Colonic mucosa (tissue), 4 donors: ENCODE data around the gene COL1A2. TPM values are rescaled to one million over a fixed set of nuclear protein-coding genes. Genes with fewer than 3 reads are reported as not detected.

ENCODE experiments used
- DNase-seq: peaks from one replicate; pipeline ENCODE4 v3.0.0-alpha.2; 2020
- H3K27ac ChIP-seq: fragments of 200-600 bp; one replicate; pipeline ENCODE4 v1.8.0; 2021
- H3K27me3 ChIP-seq: fragments of 200-600 bp; one replicate; pipeline ENCODE4 v1.8.0; 2021
- H3K36me3 ChIP-seq: fragments of 200-600 bp; one replicate; pipeline ENCODE4 v1.8.0; 2021
- H3K4me1 ChIP-seq: fragments of 200-600 bp; one replicate; pipeline ENCODE4 v1.8.0; 2021; ENCODE audit warnings: mild to moderate bottlenecking
- H3K4me3 ChIP-seq: fragments of 200-600 bp; one replicate; pipeline ENCODE4 v1.8.0; 2021
- H3K9ac ChIP-seq, 2 donors: one replicate each; pipeline ENCODE4 v1.7.0; 2013; ENCODE audit warnings: control low read depth in 2 of 2, low read depth in 2 of 2, low read length in 2 of 2
- H3K9me3 ChIP-seq: fragments of 200-600 bp; one replicate; pipeline ENCODE4 v1.8.0; 2021
- intact Hi-C: fragments of 100-400 bp; cut with DNase I; formaldehyde crosslinking; loops from one replicate; pipeline ENCODE4 v1.14.1; 2022
- total RNA-seq, 2 donors: library from RNA; stranded (reverse); fragmentation: NEBNext Ultra II Directional in 1 of 2; extraction: Animal tissue kit (Norgen Biotek cat#: 25700) in 1 of 2; gene quantifications; one replicate each; pipeline ENCODE4 v1.2.1, GENCODE V29; 2021
- TF ChIP-seq, protein P1 (sequence below): fragments of 200-600 bp; IDR thresholded peaks from one replicate; pipeline ENCODE4 v1.8.0; 2022; ENCODE audit warnings: antibody characterized with exemption, mild to moderate bottlenecking
- donor health status: healthy.
- donor health status: DM: no; HTN: no; CAD: no.
- donor health status: DM: no; HTN: no; CAD: no.

Gene COL1A2
- total RNA-seq, 2 donors from 2014 or later: 55.6 to 131 TPM

DNA sequence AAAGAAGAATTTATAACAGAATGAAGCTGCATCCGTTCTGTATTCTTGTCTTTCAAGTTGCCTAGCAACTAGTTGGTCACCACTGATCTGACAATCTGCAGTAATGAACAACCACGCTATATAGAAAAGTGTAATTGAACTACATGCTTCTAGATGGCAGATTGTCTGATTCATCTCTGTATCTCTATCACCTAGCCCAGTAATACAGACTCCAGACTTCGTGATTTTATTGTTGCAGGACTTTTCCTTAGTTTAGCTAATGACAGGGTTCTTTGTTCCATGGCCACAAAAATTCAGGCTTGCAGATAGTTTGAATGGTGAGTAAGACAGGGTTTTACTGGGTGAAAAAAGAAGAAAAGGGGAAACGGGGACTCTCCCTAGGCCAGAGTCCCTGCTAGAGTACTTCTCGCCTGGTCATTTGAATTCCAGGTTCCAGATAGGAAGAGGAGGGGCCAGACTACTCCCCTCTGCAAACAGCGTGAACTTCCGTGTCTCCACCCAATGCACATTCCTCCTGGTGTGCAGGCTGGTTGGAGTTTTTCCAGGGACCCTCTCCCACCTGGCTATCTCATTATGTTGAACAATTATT is 45.9 kb downstream of the COL1A2 start:
- no peaks in the 10 kb centered on the region for H3K27me3 ChIP-seq
- no peaks in the 10 kb centered on the region for H3K9me3 ChIP-seq
- TF ChIP-seq, protein P1, sequence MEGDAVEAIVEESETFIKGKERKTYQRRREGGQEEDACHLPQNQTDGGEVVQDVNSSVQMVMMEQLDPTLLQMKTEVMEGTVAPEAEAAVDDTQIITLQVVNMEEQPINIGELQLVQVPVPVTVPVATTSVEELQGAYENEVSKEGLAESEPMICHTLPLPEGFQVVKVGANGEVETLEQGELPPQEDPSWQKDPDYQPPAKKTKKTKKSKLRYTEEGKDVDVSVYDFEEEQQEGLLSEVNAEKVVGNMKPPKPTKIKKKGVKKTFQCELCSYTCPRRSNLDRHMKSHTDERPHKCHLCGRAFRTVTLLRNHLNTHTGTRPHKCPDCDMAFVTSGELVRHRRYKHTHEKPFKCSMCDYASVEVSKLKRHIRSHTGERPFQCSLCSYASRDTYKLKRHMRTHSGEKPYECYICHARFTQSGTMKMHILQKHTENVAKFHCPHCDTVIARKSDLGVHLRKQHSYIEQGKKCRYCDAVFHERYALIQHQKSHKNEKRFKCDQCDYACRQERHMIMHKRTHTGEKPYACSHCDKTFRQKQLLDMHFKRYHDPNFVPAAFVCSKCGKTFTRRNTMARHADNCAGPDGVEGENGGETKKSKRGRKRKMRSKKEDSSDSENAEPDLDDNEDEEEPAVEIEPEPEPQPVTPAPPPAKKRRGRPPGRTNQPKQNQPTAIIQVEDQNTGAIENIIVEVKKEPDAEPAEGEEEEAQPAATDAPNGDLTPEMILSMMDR: no peak
- H3K4me1 ChIP-seq: no peaks in the 10 kb centered on the region
- DNase-seq: peak; percentile 57
- H3K4me3 ChIP-seq: no peak overlapping the region
- H3K27ac ChIP-seq: no peak overlapping the region
- H3K36me3 ChIP-seq: no peaks in the 10 kb centered on the region
- H3K9ac ChIP-seq: no peak overlapping the region
- intact Hi-C loops: loop anchor here (10.0 kb wide), 2 partner anchors 84 to 804 kb away; no protein-coding TSS in a partner anchor

DNA sequence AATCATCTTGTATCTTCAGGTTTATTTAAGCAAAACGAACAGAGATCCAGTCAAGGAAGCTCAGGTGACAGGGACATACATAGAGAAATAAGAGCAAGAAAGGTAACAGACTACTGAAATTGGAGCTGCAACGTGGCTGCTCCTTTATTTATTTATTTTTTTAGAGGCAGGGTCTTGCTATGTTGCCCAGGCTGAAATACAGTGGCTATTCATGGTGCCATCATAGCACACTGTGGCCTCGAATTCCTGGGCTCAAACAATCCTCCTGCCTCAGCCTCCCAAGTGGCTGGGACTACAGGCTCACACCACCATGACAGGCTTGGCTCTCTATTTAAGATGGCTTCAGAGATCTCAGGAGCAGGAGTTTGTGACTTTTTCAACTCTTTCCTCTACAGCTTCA is 46.4 kb downstream of the COL1A2 start:
- no peaks in the 10 kb centered on the region for H3K4me1 ChIP-seq
- no peaks in the 10 kb centered on the region for H3K36me3 ChIP-seq
- H3K4me3 ChIP-seq: no peak overlapping the region
- H3K27me3 ChIP-seq: no peaks in the 10 kb centered on the region
- DNase-seq: no peak
- H3K9me3 ChIP-seq: no peaks in the 10 kb centered on the region
- intact Hi-C loops: loop anchor here (10.0 kb wide), 2 partner anchors 84 to 804 kb away; no protein-coding TSS in a partner anchor
- no peak overlapping the region for H3K27ac ChIP-seq
- TF ChIP-seq, protein P1: no peak
- no peak overlapping the region for H3K9ac ChIP-seq

DNA sequence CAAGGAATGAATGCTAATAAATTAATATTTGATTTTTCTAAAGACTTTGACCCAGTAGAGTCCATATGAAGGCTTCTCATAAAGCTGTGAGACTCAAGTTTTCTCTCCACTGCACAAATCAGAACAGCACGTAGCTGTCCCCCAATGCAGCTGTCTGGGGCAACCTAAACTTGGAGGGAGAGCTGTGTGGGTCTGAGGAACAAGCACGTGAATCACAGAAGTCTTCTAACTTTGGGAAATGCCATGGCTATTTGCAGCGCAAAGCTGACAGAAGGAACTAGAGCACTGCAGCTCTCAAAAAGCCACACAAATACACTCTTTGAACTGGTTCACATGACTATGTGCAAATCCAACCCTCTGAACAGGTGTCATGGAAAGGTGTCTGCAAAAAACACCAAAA is 47.9 kb downstream of the COL1A2 start:
- Histone ChIP-seq H3K9ac (no peak overlapping the region), H3K36me3 (no peaks in the 10 kb centered on the region), H3K27ac (no peak overlapping the region), H3K4me1 (no peaks in the 10 kb centered on the region), H3K4me3 (no peak overlapping the region), H3K9me3 (no peaks in the 10 kb centered on the region), H3K27me3 (no peaks in the 10 kb centered on the region)
- TF ChIP-seq, protein P1: no peak
- intact Hi-C loops: loop anchor here (10.0 kb wide), 2 partner anchors 82 to 802 kb away; no protein-coding TSS in a partner anchor
- no peak for DNase-seq

DNA sequence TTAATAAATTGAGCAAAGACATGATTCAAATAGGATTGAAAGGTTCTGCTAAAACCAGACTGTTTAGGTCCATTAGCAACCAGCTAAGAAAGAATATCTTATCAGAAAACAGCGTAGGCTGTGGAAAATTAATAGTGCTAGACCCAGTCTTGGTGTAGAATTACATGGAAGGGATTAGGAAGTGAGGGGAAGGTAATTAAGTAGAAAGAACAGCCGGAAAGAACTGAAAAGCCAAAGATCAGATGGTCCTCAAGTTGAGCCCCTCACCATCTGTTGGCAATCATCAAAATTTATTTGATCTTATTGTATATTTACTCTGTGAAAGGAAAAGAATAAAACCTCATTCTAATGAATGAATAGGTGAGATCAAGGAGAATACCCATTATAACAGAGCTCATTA is 50.1 kb downstream of the COL1A2 start:
- Histone ChIP-seq H3K4me1 (no peaks in the 10 kb centered on the region), H3K36me3 (no peaks in the 10 kb centered on the region), H3K4me3 (no peak overlapping the region), H3K27me3 (no peaks in the 10 kb centered on the region), H3K9ac (no peak overlapping the region), H3K27ac (no peak overlapping the region), H3K9me3 (no peaks in the 10 kb centered on the region)
- intact Hi-C loops: loop anchor here (10.0 kb wide), 2 partner anchors 80 to 800 kb away; no protein-coding TSS in a partner anchor
- DNase-seq: no peak
- TF ChIP-seq, protein P1: no peak

DNA sequence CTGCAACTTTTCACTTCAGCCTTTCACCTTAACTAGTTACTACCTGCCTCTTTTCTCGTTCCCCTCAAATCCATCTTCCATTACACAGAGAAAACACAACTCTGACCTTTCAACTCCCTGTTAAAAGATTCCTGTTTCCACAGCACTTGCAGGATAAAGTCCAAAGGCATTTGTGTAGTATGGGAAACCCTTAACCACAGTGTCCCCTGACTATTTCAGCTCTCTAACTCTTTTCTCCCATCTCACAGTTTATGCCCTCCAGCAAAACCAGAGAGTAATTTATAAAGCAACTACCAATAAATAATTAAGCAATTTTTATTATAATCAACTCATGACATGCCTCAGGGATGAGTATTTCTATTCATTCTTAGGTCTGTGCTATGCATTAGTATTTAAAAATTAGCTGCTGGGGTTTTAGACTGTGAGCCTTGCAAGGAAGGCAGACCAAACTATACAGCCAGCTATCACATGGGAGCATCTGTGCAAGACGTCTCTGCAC is 51.0 kb downstream of the COL1A2 start:
- H3K27ac ChIP-seq: no peak overlapping the region
- H3K9ac ChIP-seq: no peak overlapping the region
- no peaks in the 10 kb centered on the region for H3K4me1 ChIP-seq
- H3K9me3 ChIP-seq: no peaks in the 10 kb centered on the region
- no peaks in the 10 kb centered on the region for H3K36me3 ChIP-seq
- TF ChIP-seq, protein P1: no peak
- no peaks in the 10 kb centered on the region for H3K27me3 ChIP-seq
- no peak for DNase-seq
- intact Hi-C loops: loop anchor here (10.0 kb wide), 2 partner anchors 79 to 799 kb away; no protein-coding TSS in a partner anchor
- H3K4me3 ChIP-seq: no peak overlapping the region
